IgD-negative memory B cell (primary cell): Measurements from ENCODE around the gene MAP9. TPM values are rescaled to one million over a fixed set of nuclear protein-coding genes. Genes with fewer than 3 reads are reported as not detected.
A peak's percentile ranks its signal among the peaks of the same experiment; 100 is the strongest.
"Not testable (repeated sequence)": the region's sequence is repeated elsewhere in the genome, so short reads cannot be mapped to it uniquely, and the experiment has no call there.

Experiments
- H3K27ac Mint-ChIP-seq, 3 donors: one replicate each; pipeline ENCODE4 v1.8.0; 2020 to 2022; ENCODE audit warnings: mild to moderate bottlenecking in 3 of 3, mixed read lengths in 3 of 3, moderate library complexity in 1 of 3
- H3K27me3 Mint-ChIP-seq: one replicate; pipeline ENCODE4 v1.8.0; 2021; ENCODE audit warnings: mixed read lengths
- H3K36me3 Mint-ChIP-seq: one replicate; pipeline ENCODE4 v1.8.0; 2020; ENCODE audit warnings: mild to moderate bottlenecking, mixed read lengths
- H3K4me1 Mint-ChIP-seq, 3 donors: one replicate each; pipeline ENCODE4 v1.8.0; 2020 to 2022; ENCODE audit warnings: mixed read lengths in 3 of 3, mild to moderate bottlenecking in 1 of 3
- H3K4me3 Mint-ChIP-seq, 4 donors: one replicate each; pipeline ENCODE4 v1.8.0; 2020 to 2022; ENCODE audit warnings: mild to moderate bottlenecking in 4 of 4, mixed read lengths in 4 of 4, moderate library complexity in 3 of 4
- H3K9me3 Mint-ChIP-seq, 3 donors: one replicate each; pipeline ENCODE4 v1.8.0; 2020 to 2021; ENCODE audit warnings: mixed read lengths in 3 of 3, mild to moderate bottlenecking in 1 of 3
- polyA plus RNA-seq: library from polyadenylated mRNA; unstranded; fragments of 300-500 nt; fragmentation: Illumina TruSeq; gene quantifications from one replicate; pipeline ENCODE4 v1.2.3, GENCODE V29; 2021

The MAP9 gene
- polyA plus RNA-seq = 7.4 TPM

DNA sequence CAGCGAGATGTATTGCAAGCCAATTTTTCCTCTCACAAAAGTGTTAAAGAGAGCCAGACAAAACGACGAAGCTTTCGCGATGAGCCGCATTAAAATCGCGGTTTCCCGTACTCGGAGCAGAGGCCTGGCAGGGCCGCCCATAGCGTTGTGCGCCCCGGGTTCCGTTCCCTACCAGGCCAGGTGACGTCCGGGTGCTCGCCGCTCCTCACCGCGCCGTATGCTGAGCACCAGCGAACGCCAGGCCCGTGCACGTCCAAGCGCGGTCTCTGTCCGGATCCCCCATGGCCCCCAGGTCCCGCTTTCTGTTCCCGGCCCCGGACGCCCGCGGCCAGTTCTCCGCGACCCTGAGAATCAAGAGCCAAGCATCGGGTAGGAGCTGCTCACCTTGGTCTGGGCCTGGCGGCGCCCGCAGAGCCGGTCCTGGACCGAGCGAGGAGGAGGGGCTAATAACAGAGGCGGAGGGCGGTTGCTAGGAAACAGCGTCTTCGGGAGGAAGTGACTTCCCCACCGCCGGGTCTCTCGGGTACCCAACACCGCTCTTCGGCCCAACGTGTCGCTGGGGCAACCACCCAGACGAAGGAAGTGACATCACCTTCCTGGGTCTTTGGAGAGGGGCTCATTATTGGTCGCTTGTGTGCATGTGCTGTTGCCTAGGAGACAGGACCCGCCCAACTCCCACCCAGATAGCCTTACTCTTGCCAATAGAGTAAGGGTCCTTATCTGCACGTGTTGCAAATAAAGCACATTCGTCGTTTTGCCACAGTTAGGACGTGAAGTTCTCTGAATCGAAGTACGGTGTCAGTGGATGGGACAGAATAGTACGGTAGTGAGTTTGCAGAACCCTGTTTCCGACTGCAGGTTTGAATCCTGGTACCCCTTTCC, at the start of gene MAP9:
MAP9 (minus strand) TSS at position 579 of the 882 bp plus-strand sequence. CDS start 1,115 bp downstream, outside the sequence.
- Mint-ChIP-seq H3K9me3 (peaks cover 0 to 5% (median 0%) of the 10 kb centered on the region in 3 donors), H3K36me3 (no peaks in the 10 kb centered on the region), H3K4me1 (peaks cover 8 to 11% (median 9%) of the 10 kb centered on the region in 3 donors), H3K4me3 (peak within 1 kb of the TSS; percentile 85 to 97 (median 94)), H3K27me3 (no peaks in the 10 kb centered on the region), H3K27ac (peak within 1 kb of the TSS; percentile 95 to 99 (median 97))

DNA sequence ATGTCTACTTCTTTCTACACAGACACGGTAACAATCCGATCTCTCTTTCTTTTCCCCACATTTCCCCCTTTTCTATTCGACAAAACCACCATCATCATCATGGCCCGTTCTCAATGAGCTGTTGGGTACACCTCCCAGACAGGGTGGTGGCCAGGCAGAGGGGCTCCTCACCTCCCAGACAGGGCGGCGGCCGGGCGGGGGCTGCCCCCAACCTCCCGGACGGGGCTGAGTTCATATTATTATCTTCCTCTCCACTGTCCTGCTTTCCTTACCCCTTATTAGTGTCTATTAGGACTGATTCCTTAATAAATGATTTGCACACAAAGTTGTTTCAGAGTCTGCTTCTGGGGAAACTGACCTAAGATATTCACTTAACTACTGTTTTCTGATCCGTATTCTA, 48.0 kb upstream of the MAP9 start:
- H3K9me3 Mint-ChIP-seq = peaks cover 4 to 13% (median 7%) of the 10 kb centered on the region in 3 donors
- not testable (repeated sequence) for H3K4me1 Mint-ChIP-seq, H3K27me3 Mint-ChIP-seq, H3K4me3 Mint-ChIP-seq, H3K36me3 Mint-ChIP-seq, H3K27ac Mint-ChIP-seq

DNA sequence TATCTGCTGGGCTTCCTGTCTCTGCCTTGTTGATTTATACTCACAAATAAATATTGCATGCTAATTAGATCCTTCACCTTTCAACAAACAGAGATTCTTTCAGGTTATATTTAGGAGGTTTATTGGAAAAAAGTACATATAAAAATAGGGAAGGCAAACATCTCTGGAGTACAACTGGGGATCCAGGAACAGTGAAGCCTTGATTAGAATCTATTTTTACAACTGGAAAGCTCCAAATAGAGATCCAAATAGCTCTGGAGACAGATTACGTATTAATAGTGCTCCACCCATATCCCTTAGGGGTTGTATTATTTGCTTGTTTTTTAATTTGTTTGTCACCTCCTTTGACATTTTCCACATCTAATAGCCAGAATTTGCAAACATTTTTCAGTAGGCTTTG, 46.9 kb upstream of the MAP9 start:
- Mint-ChIP-seq H3K4me3 (no peak overlapping the region), H3K9me3 (peaks cover 0 to 13% (median 7%) of the 10 kb centered on the region in 3 donors), H3K27me3 (no peaks in the 10 kb centered on the region), H3K36me3 (peaks cover 2% of the 10 kb centered on the region), H3K27ac (no peak overlapping the region), H3K4me1 (peaks cover 0 to 2% (median 0%) of the 10 kb centered on the region in 3 donors)

DNA sequence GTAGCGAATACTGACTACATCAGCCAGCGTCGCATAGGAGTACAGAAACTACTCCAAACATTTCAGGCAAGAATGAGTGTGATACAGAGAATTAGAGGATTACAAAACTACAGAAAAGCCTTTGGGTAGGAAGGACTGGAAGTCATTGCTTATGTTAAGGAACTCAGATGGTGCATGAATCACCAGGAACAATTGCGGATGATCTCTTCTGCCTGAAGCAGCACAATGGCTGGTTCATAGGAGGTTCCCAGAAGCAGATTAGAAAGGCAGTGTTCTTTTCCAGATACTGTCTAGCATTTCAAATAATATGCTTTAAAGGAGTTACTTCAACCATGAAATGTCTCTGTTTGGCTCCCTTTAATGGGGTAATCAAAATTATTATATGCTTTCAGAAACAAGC, 42.5 kb upstream of the MAP9 start:
- H3K9me3 Mint-ChIP-seq = peaks cover 0 to 5% (median 0%) of the 10 kb centered on the region in 3 donors
- H3K36me3 Mint-ChIP-seq = peaks cover 2% of the 10 kb centered on the region
- H3K4me1 Mint-ChIP-seq = peaks cover 0 to 2% (median 0%) of the 10 kb centered on the region in 3 donors
- H3K4me3 Mint-ChIP-seq = no peak overlapping the region
- no peak overlapping the region for H3K27ac Mint-ChIP-seq
- H3K27me3 Mint-ChIP-seq = no peaks in the 10 kb centered on the region

DNA sequence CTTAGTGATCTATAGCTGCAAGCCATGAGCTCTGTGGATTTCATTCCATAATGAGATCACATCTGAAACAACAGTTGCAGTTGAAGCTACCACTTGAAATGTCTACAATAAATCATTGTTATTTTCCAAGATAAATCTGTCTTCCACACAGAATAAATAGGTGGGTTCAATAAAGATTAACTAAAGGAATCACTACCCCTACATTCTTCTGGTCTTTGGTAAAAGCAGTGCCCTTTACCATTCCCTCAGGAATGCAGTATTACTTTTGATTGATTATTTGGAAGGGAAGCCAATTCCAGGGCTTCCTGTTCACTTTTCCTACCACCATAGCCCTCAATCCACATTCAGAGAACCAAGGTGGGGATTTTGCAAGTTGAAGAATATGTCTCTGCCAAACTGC, 38.9 kb upstream of the MAP9 start:
- Mint-ChIP-seq H3K36me3 (no peaks in the 10 kb centered on the region), H3K9me3 (no peaks in the 10 kb centered on the region), H3K4me3 (no peak overlapping the region), H3K27ac (no peak overlapping the region), H3K27me3 (peaks cover 2% of the 10 kb centered on the region), H3K4me1 (no peaks in the 10 kb centered on the region)

DNA sequence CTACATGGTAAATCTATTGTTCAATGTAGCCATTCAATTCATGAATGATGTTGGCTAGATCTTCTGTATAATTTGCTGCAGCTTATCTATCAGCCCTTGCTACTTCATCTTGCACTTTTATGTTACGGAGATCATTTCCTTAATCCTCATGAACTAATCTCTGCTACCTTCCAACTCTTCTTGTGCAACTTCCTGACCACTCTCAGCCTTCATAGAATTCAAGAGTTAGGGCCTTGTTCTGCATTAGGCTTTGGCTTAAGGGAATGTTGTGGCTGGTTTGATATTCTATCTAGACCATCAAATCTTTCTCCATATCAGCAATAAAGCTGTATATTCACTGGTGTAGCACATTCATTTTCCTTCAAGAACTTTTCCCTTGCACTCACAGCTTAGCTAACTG, 36.7 kb upstream of the MAP9 start:
- H3K4me1 Mint-ChIP-seq = no peaks in the 10 kb centered on the region
- no peaks in the 10 kb centered on the region for H3K36me3 Mint-ChIP-seq
- H3K27me3 Mint-ChIP-seq = peaks cover 3% of the 10 kb centered on the region
- no peak overlapping the region for H3K27ac Mint-ChIP-seq
- no peak overlapping the region for H3K4me3 Mint-ChIP-seq
- H3K9me3 Mint-ChIP-seq = no peaks in the 10 kb centered on the region

DNA sequence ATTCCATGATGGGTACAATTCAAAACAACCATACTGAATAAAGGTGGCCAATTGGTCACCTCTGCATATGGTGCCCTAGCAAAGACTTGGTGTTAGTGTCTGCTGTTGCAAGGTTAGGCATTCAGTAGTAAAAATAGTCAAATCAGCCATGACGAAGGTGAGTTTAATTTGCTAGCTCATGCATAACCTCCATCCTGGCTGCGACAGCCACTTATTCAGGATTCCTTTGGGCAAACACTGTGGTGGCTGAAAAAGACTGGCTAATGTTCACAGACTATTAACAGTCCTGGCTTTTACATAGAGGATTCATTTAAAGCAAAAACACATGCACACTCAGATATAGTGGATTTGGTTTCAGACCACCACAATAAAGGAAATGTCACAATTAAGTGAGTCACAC, 34.8 kb upstream of the MAP9 start:
- no peaks in the 10 kb centered on the region for H3K9me3 Mint-ChIP-seq
- H3K36me3 Mint-ChIP-seq = no peaks in the 10 kb centered on the region
- H3K27me3 Mint-ChIP-seq = peaks cover 5% of the 10 kb centered on the region
- H3K4me3 Mint-ChIP-seq = no peak overlapping the region
- no peak overlapping the region for H3K27ac Mint-ChIP-seq
- H3K4me1 Mint-ChIP-seq = peaks cover 0 to 2% (median 0%) of the 10 kb centered on the region in 3 donors

DNA sequence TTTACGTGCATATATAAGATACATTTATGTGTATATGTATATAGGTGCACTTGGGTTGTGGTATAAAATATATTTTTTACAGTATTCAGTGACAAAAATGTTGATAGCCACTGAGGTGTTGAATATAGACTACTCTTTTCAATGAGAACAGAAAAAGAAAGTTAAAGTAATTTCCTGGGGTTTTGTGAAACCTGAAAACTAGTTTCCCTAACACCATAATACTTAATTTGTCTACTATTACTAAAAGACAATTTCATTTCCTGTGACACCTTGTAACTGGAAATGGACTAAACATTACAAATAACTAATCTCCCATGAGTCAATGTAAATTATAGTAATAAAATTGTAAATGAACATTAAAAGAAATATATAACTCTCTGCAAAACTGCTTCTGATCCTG, 32.0 kb upstream of the MAP9 start:
- Mint-ChIP-seq H3K4me1 (peaks cover 0 to 2% (median 0%) of the 10 kb centered on the region in 3 donors), H3K36me3 (no peaks in the 10 kb centered on the region), H3K9me3 (no peaks in the 10 kb centered on the region), H3K4me3 (no peak overlapping the region), H3K27me3 (peaks cover 5% of the 10 kb centered on the region), H3K27ac (no peak overlapping the region)

DNA sequence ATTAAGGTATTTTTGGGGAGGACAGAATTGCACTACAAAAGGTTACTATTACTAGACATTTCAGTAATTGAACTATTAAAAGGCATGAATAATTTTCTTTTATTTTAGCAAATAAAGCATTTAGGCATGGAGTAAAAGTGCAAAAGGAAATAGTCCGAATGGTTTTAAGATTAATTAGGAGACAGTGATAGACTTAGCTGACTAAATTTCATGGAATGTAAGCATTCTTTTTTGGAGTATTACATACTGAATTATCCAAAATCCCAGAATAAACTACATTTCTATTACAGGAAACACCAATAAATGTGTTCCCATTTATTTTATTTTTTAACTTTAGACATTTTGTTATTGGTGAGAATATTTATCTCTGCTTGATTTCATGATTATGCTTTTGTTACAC, 30.7 kb upstream of the MAP9 start:
- Mint-ChIP-seq H3K36me3 (no peaks in the 10 kb centered on the region), H3K27ac (no peak overlapping the region), H3K9me3 (no peaks in the 10 kb centered on the region), H3K4me1 (peaks cover 0 to 2% (median 0%) of the 10 kb centered on the region in 3 donors), H3K4me3 (no peak overlapping the region), H3K27me3 (peaks cover 3% of the 10 kb centered on the region)

DNA sequence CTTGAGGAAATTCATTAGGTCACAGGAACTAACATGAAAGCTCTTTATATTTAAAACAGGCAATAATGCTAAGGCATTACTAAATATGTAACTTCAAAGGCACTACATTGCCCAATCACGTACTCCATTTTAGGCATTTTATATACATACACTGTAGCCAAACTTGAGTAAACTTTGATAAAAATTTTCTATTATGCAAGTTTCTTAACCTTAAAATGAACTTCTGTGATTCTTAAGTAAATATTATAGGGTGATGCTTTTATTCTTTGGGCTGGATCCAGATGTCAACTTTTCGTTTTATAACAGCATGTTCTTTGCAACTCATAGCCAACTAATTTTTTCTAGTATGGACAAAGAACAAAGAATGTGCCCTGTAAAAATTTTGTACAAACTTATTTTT, 28.3 kb upstream of the MAP9 start:
- no peaks in the 10 kb centered on the region for H3K36me3 Mint-ChIP-seq

DNA sequence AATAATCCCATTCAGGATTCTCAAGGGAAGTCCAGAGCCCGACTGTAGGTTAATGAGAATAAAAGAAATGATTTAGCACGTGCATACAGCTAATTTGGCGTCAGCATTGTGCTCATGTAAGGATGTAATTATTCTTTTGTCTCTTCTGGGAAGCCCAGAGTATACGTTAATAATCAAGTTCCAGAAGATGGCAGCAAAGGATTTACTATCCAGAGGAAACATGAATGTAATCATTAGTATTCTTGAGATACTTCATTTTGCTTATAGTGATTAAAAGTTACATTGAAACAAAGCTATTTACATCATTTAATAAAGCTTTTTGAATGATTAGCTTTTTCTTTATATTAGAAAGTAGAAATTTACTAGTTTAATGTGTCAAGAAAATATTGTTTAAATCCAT, 27.1 kb upstream of the MAP9 start:
- H3K9me3 Mint-ChIP-seq = no peaks in the 10 kb centered on the region
- no peak overlapping the region for H3K4me3 Mint-ChIP-seq
- peaks cover 0 to 2% (median 0%) of the 10 kb centered on the region in 3 donors for H3K4me1 Mint-ChIP-seq
- H3K36me3 Mint-ChIP-seq = no peaks in the 10 kb centered on the region
- no peak overlapping the region for H3K27ac Mint-ChIP-seq
- H3K27me3 Mint-ChIP-seq = peaks cover 4% of the 10 kb centered on the region

More for the DNA sequence above, 28.3 kb upstream of the MAP9 start:
- H3K4me3 Mint-ChIP-seq = no peak overlapping the region
- H3K27ac Mint-ChIP-seq = no peak overlapping the region
- no peaks in the 10 kb centered on the region for H3K9me3 Mint-ChIP-seq
- peaks cover 1% of the 10 kb centered on the region for H3K27me3 Mint-ChIP-seq
- peaks cover 0 to 2% (median 0%) of the 10 kb centered on the region in 3 donors for H3K4me1 Mint-ChIP-seq

DNA sequence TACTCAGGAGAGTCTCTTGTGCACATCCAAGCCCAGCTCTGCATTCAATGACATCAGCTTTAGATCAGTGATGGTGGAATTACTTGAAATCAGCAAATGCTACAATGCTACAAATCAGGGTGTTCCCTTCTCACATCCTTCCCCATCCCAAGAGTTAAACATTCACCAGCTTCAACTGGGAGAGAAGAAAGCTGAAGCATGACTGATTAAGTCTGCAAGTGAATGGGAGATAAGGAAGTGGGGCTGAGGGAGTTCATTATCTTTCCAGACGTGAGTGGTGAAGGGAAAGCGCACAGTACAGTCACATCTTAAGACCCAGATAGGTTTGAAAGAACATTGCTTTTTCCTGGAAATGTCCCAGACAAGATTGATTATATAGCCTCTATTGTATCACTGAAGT, 26.2 kb upstream of the MAP9 start:
- H3K36me3 Mint-ChIP-seq = peaks cover 1% of the 10 kb centered on the region
- no peak overlapping the region for H3K27ac Mint-ChIP-seq
- no peak overlapping the region for H3K4me3 Mint-ChIP-seq
- H3K4me1 Mint-ChIP-seq = no peaks in the 10 kb centered on the region
- peaks cover 5% of the 10 kb centered on the region for H3K27me3 Mint-ChIP-seq
- no peaks in the 10 kb centered on the region for H3K9me3 Mint-ChIP-seq

DNA sequence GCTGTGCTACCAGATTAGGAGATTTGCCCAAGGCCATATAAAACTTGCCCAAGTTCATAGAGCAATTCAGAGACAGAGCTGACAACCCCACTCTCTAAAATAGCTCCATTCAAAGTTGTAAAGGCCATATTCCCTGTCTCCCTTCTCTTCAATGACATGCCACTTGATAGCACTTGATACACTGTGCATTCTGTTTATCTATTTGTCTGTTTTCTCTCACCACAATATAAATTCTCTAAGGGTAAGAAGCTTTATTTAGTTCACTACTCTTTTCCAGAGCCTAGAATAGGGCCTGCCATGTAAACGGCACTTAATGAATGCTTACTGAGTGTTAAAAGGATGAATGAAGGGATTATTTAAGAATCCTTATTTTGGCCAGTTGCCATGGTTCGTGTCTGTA, 24.1 kb upstream of the MAP9 start:
- Mint-ChIP-seq H3K4me3 (no peak overlapping the region), H3K27ac (no peak overlapping the region), H3K9me3 (no peaks in the 10 kb centered on the region), H3K36me3 (peaks cover 1% of the 10 kb centered on the region), H3K27me3 (peaks cover 11% of the 10 kb centered on the region), H3K4me1 (no peaks in the 10 kb centered on the region)

DNA sequence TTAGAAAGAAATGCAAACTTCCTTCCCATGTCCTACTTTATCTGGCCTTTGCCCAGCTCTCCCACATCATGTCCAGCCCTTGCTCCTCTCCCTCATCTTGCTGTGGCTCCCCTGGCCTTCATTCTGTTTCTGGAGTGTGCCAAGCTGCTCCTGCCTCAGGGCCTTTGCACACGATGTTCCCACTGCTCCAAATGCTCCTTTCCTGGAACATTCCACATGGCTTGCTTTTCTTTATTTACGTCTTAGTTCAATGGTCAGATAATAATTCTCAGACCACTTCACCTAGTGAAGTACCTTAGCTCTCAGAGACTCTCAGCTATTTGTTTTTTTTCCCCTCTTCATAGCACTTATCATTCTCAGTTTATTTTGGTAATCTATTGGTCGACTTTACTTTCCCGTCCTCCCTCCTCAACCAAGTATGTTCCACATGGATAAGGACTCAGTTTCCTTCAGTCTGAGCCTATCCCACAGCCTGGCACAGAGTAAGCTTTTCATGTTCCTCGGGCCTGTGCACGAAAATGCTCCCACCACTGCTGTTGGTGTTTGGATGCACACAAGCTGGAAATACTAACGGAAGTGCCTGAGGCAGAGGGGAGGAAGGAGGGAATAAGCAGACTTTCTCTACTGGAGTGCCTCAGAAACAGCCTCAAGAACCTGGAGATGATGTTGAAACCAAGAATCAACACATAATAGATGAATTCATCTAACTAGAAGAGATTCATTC, 23.4 kb upstream of the MAP9 start:
- no peak overlapping the region for H3K4me3 Mint-ChIP-seq
- no peak overlapping the region for H3K27ac Mint-ChIP-seq
- no peaks in the 10 kb centered on the region for H3K4me1 Mint-ChIP-seq
- H3K27me3 Mint-ChIP-seq = peaks cover 11% of the 10 kb centered on the region
- H3K9me3 Mint-ChIP-seq = no peaks in the 10 kb centered on the region
- H3K36me3 Mint-ChIP-seq = peaks cover 1% of the 10 kb centered on the region

DNA sequence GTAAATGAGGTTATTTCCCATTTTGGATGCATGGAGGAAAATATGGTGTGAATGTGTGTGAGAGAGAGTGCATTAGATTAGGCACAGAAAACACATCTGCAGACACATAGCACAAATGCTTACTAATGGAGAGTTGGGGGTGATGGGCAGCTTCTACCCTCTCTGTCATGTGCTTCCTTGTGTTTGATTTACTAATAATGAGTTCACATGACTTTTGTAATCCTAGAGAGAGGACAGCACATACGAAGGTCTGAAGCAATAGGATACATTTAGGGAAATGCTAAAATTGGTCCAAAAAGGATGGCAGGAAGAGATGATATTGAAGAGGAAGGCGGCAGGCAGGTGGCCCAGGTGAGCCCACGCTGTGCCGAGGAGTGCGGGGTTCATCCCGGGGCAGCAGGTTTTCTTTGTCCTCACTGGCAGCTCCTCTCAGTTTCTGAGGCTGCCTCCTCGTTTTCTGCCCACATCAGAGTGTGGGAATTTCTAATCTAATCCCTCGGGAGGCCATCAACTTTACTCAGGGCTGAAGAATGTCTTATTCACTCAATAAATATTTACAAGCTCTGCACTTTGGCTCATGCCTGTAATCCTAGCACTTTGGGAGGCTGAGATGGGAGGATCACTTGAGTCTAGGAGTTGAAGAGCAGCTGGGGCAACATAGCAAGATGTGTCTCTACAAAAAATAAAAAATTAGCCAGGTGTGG, 15.9 kb upstream of the MAP9 start:
- no peaks in the 10 kb centered on the region for H3K36me3 Mint-ChIP-seq
- H3K9me3 Mint-ChIP-seq = no peaks in the 10 kb centered on the region
- H3K27me3 Mint-ChIP-seq = peaks cover 11% of the 10 kb centered on the region
- peaks cover 0 to 3% (median 0%) of the 10 kb centered on the region in 3 donors for H3K4me1 Mint-ChIP-seq
- no peak overlapping the region for H3K4me3 Mint-ChIP-seq
- H3K27ac Mint-ChIP-seq = no peak overlapping the region
